ENCODE measurements around the gene HLA-A.

Gene HLA-A

GRCh38 chr6:29990931-29991330 is 48.6 kb downstream of the HLA-A start:
- no peak for DNase-seq (ENCODE audit: low read depth)

- DNase-seq (ENCODE audit: low read depth) = peak; percentile 61
Observed at GRCh38 chr6:29992807-29993206, 50.5 kb downstream of the HLA-A start.

DNA sequence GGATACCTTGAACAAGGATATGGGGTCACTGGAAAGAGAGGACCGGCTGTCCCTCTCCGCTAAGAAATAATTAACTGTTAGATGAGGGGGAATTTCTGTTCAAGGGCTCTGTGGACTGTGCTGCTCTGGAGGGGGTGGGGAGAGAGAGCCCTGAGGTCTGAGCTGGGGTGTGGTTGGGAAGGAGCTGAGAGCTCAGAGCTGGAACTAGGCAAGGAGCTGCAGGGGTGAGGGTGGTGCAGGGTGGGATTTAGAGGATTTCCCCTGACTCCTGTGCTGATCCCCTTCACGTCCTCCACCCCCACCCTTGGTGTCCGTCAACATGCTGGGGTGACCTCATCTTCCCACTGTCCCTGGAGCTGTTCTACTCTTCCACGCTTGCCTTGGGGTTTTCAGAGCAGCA is 52.5 kb downstream of the HLA-A start:
- DNase-seq (ENCODE audit: low read depth) = no peak

DNA sequence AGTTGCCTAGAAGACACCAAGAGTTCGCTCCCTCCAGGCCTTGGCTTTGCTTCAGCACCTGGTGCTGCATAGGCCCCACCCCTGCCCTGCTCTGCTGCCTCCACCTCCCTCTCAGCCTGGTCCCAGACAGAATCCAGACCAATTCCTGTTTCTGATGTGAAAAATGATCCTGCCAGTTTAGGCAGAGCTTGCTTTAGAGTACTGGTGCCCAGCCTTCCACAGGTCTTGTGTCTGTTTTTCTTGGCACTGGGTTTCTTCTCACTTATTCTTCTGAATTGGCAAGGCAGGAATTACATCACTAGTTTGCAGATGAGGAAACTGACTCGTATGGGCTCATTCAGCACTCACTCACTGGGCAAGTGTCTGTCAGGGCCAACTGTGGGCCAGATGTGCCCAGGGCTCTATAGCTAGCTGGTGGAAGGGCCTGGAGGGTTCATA is 53.0 kb downstream of the HLA-A start:
- no peak for DNase-seq (ENCODE audit: low read depth)
